GM12872 (cell line): ENCODE measurements around the gene MAJIN.

Experiments
- TF ChIP-seq, protein P1 (sequence below): IDR thresholded peaks from 3 replicates; pipeline ENCODE4 v1.5.1; 2011; ENCODE audit warnings: low read depth, mild to moderate bottlenecking, low read length, moderate library complexity; ENCODE audit not compliant: insufficient read depth

MAJIN gene

DNA sequence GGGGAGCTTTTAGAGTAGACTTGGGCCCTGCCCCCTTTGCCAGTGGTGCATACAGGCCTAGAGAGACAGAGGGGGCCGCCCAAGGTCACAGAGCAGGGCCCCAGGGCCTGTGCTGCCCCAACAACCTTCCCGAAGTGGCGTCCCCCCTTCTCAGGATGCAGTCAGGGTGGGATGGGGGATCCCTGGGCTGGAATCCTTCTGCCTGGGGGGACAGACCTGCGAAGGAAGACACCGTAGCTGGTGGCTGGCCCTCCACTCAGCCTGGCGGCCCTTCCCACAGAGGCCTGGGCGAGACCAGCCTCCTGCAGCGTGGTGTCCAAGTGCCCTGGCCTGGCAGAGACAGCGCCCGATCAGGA is 79.1 kb downstream of the MAJIN start:
- TF ChIP-seq, protein P1, sequence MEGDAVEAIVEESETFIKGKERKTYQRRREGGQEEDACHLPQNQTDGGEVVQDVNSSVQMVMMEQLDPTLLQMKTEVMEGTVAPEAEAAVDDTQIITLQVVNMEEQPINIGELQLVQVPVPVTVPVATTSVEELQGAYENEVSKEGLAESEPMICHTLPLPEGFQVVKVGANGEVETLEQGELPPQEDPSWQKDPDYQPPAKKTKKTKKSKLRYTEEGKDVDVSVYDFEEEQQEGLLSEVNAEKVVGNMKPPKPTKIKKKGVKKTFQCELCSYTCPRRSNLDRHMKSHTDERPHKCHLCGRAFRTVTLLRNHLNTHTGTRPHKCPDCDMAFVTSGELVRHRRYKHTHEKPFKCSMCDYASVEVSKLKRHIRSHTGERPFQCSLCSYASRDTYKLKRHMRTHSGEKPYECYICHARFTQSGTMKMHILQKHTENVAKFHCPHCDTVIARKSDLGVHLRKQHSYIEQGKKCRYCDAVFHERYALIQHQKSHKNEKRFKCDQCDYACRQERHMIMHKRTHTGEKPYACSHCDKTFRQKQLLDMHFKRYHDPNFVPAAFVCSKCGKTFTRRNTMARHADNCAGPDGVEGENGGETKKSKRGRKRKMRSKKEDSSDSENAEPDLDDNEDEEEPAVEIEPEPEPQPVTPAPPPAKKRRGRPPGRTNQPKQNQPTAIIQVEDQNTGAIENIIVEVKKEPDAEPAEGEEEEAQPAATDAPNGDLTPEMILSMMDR: no peak

- TF ChIP-seq, protein P1: no peak
Observed at GRCh38 chr11:64892411-64892831, 79.5 kb downstream of the MAJIN start.

DNA sequence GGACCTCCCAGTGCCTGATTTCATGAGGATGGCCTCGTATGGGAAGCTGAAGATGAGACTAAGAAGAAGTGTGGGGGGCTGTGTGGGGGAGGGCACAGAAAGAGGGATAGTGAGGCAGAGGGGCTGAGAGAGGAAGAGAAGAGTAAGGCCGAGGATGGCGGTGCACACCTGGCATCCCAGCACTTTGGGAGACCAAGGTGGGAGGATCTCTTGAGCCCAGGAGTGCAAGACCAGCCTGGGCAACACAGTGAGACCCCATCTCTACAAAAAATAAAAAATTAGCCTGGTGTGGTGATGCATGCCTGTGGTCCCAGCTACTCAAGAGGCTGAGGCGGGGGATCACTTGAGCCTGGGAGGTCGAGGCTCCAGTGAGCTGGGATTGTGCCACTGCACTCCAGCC is 80.0 kb downstream of the MAJIN start:
- TF ChIP-seq, protein P1: no peak

- TF ChIP-seq, protein P1: no peak
Observed at GRCh38 chr11:64891215-64891848, 80.6 kb downstream of the MAJIN start.

- TF ChIP-seq, protein P1: no peak
Observed at GRCh38 chr11:64890522-64890939, 81.4 kb downstream of the MAJIN start.

DNA sequence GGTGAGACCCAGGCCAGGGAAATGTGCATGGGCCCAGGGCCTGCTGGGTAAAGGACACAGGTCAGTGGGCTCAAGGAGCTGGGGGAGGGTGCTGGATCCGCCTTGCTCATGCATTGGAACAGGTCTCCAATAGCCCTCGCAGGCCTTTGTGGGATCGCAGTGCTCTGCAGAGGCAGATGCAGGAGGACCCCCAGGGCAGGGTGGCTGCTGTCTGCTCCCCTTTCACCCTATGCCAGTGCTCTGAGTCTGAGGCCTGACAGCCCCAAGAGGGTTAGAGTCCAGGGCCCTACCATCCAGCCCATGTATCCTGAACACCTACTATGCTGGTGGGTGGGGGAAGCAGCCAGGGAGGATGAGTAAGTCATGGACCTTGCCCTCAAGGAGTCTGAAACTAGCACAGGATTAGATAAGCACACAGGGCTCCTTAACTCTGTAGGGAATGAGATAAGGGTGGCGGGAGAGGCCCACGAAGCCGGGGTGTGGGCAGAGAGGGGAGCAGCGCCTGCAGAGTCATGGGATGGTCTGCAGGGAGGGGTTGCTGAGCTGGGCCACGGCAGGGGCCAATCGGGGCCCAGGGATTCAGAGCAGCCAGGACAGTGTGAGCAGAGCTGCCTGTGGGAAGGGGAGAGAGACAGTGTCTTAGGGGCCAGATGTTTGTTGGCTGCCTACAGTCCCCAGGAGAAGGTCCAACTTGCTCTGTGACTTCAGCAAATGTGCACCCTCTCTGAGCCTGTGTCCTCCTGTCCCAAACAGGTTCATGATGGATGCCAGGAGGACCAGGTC is 83.0 kb downstream of the MAJIN start:
- TF ChIP-seq, protein P1: no peak

- TF ChIP-seq, protein P1: no peak
Observed at GRCh38 chr11:64888406-64888728, 83.5 kb downstream of the MAJIN start.
